DMS 273 treated with DMSO at 0.1 percent for 48 hours (cell line): ENCODE results near the gene OARD1.

Source experiments
- DNase-seq: peaks from one replicate; lab custom pipeline; 2025; lab: John Stamatoyannopoulos, UW

OARD1 gene

DNA sequence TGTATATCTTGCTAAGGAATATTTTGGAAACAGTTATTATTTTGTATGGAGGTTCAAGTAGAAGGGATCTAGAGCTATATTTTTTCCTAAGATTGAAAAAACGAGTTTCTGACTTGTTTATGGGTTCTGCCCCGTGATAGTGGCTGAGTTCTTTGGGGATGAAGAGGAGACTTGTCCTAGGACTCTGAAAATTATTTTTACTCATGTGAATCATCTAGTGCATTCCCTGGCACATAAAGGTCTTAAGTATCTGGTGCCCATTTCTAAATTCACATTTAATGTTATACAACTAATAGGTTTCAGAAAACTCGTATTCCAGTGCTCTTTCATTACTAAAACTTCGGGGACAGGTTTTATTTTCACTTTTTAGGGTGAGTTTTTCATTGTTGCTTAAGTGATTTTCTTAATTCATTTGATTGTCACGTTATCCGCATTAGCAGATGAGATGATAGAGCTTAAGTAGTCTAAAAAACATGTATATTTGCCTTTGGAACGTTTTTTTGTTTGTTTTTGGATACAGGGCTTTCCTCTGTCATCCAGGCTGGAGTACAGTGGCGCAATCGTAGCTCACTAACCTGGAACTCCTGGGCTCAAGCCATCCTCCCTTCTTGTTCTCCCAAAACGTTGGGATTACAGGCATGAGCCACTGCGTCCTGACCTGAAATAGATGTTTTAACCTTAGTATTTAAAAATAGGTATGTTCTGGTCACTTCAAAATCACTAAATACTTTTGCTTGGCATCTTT is 2.7 kb upstream of the OARD1 start:
- no peak for DNase-seq

DNA sequence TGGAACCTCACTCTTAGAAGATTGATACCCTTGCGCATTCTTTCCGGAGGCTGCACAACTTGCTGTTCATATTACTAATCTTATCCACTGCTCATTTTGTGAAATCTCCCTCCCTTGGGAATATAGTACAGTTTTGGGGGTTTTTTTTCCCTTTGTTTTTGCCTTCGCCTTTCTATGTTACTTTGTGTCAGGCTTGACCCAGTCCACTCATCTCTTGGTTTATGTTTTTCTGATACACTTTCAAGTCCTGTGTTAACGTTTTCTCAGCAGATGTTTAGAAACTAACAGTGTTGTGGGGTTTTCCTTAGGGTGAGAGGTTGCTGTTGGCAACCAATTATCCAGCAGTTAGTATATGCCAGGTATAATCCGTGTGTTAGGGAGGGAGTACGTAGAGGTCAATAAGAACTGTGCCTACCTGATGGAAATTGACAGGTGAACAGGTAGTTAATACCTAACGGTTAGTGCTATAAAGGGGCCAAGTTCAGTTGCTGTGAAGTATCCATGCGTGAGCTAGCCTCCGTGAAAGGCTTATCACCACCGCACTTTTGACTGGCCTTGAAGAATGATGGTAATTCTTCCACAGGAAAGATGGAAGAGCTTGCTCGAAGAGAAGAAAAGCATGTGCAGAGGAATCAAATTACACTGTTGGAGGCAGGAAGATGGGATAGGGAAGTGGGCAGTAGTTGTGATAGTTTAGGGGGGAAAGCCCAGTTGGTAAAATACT is 2.0 kb upstream of the OARD1 start:
- peak; percentile 15 for DNase-seq

DNA sequence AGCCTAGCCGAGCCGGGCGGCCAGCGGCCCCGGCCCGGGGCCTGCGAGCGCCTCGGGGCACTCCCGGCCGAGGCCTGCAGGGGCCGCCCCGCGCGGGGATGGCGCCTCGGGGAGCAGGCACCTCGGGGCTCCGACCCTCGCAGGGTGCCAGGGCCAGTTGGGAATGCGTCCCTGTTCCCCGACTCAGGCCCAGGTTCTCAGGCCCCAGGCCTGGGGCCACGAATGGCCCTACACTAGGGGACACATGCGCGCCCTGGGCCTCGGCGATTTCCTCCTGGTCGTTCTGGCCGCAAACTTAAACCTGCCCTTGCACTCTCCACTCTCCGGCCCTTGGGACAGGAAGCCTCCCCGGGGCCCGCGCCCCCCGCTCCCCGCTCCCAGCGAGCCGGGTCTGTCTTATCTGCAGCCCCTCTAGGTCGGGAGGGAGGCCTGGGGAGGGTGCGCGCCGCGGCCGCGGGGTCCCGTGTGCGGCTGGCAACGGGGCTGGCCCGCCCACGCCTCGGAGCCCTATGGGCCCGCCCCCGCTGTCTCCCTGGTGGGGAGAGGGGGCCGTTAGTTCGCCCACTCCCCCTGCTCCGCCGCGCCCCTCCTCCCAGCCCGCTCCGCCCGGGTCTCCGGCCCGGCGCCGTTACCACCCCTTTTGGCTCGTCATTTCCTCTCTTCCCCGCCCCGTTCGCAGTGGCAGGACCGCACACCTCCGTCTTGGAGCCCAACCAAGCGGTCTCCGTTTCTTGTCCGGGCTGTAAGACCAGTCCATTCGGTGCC is 1.2 kb upstream of the OARD1 start:
- DNase-seq = peak; percentile 70

DNA sequence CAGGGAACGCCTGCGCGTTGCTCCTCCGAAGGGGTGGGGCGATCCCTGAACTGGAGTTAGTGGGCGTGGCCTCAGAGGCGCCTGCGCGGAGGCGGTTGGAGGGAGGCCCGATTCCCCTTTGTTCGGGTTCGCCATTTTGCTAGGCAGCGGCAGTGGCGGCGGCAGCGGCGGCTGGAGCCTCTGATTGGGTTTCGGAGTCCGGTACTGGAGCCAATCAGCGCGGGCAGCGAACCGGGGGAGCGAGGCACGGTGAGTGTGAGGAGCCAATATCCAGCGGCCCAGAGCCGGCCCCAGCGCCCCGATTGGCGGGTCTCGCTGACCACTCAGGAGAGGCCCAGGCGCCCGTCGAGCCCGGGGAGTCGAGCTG is 663 bp upstream of the OARD1 start, which contains the start of gene NFYA:
TSS of gene NFYA (plus strand) at position 139 of the 367 bp plus-strand sequence. CDS start 6,116 bp downstream, outside the sequence.
- peak; percentile 99 for DNase-seq

DNA sequence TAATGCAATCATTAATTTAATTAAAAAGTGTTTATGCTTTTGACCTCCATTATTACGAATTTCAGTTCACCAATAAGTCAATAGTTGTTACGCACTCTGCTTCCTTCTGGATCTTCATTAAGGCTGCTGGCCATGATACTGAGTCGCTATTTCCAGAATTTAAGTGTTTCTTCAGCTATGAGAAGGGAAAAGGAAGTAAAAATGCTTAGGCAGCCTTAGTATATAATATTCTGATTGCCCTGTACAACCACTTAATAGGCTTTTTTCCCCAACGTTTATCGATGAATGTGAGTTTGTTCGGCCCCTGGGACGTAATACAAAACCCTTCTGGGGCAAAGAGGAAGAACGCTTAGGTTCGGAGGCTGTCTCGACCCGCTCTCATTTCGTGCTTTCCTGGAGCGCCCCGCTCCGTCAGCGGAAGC is 644 bp downstream of the OARD1 start:
- no peak for DNase-seq

DNA sequence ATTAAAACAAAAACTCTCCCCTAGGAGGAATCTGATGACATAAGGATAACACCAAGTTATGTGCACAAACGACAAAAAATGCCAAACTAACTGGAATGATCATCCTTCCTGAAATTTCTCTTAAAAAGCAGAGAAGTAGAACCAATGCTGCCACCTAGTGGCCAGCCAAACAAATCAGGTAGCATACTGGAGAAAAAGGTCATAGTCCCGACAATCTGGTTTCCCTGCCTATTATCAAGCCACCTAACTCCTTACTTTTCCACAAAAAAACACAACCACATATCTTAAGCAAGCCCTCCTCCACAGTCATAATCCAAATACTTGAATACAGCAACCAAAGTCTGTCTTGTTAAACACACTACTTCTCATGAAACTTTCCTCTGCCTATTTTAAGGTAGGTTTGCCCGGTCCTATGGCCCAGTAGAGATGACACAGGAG is 5.3 kb downstream of the OARD1 start:
- DNase-seq = peak; percentile 23

DNA sequence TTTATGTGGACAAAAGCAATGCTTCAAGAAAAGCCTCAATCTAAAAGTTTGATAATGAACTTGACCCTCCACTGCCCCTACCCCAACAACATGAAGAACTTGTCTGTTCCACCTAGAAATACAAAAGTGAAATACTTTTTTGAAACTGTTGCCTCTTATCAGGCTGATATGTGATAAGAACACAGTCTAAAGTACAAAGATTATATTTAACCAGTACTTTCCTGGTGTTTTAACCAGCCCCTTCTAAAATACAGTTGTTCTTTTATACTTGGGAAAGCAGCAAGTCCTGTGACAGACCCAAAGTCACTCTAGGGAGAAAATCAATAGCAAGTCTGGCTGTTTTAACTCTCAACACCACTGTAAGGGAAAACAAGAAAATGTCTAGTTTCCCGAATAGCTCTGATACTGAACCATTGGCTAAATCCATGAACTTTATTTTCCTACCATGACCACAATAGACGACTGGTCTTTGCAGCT is 6.6 kb downstream of the OARD1 start:
- no peak for DNase-seq

DNA sequence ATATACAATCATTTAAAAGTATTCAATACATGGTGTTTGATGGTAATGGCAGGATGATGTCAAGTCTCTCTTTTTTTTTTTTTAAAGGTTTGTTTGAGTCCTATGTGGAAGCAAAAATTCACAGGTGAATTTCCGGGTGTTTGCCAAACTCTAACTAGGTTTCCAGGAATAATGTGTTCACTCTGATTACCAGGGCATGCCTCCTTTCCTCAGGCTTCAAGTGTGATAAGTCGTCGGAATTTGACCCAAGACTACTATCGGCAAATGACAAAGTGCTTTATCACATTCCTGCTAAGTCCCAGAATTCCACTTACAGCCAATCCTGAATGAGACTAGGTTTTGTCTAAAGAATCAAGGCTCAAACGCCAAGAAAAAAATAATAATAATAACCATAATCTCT is 7.3 kb downstream of the OARD1 start:
- DNase-seq = no peak

DNA sequence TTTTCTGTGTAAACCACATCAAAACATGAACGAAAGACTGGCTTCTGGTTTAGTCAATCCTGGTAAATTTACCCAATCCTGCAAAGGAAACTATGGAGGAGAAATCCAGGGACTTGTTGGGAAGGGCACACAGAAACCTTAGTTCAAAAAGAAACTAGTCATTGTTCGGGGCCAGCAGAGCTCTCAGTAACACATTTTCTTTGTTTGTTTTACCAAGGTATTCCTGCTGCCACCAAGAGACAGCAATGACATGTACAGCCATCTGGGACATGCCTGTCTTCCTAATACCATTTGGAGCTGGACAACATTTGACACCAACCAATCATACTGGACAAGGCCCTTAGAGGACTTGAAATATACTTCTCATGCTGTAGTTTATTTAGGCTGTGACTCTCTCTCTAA is 8.3 kb downstream of the OARD1 start:
- DNase-seq = no peak

DNA sequence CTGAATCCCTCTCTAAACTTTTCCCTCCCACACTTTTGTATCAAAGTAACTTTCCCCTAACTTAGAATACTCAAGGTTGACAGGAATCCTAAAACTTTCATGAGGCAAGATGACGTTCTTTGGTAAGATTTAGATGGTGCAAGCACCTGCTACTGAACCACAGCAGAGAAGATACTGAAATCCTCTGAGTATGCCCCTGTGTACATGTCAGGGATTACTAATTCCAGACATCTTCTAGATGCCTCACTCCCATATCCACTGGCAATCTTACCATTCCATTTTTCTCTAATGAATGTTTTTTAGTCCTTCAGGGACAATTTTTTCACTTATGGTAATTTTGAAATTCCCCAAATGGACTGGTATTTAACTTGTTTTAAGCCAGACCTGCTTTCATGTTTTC is 10.1 kb downstream of the OARD1 start:
- DNase-seq = no peak

DNA sequence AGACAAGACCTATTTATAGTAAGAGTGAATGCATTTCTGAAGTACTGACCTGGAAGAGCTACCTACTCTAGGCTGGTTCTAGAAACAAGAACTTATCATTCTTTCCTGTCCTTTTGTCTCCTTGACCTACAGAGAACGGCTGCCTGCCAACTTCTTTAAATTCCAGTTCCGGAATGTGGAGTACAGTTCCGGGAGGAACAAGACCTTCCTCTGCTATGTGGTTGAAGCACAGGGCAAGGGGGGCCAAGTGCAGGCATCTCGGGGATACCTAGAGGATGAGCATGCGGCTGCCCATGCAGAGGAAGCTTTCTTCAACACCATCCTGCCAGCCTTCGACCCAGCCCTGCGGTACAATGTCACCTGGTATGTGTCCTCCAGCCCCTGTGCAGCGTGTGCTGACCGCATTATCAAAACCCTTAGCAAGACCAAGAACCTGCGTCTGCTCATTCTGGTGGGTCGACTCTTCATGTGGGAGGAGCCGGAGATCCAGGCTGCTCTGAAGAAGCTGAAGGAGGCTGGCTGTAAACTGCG is 10.9 kb downstream of the OARD1 start:
- no peak for DNase-seq

DNA sequence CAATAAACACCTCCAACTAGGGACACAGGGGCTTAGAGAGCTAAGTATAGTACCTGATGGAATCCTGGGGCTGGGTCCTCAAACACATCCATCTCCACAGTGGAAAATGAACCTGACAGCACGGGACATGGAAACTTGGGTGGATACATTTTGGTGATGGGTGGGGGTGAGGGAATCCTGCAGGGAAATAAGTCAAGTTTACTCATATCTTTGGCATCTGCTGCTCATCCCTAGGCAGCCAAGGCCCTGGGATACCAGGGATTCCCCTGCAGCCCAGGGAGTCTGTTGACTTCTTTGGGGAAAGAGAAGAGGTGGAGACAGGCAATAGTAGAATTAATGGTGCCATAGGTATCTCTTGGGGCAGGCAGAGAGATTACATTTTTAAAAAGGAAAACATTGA is 12.6 kb downstream of the OARD1 start:
- no peak for DNase-seq

DNA sequence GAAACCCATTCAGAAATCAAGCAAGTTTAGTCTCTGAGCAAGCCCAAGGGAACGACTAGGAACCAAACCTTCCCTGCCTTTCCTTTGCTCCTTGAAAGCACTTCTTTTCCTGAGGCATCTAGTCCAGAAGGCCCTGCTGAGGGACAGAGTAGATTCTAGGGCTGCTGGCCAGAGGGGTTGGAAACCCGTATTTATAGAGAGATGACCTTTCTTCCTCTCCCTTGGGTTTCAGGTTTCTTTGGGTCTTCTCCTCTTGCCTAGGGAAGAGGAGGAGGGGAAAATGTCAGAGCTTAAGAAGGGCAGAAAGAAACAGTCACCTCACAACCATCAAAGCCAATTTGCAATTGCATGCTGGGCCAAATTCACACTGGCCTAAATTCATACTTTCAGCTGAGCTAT is 13.4 kb downstream of the OARD1 start:
- no peak for DNase-seq

DNA sequence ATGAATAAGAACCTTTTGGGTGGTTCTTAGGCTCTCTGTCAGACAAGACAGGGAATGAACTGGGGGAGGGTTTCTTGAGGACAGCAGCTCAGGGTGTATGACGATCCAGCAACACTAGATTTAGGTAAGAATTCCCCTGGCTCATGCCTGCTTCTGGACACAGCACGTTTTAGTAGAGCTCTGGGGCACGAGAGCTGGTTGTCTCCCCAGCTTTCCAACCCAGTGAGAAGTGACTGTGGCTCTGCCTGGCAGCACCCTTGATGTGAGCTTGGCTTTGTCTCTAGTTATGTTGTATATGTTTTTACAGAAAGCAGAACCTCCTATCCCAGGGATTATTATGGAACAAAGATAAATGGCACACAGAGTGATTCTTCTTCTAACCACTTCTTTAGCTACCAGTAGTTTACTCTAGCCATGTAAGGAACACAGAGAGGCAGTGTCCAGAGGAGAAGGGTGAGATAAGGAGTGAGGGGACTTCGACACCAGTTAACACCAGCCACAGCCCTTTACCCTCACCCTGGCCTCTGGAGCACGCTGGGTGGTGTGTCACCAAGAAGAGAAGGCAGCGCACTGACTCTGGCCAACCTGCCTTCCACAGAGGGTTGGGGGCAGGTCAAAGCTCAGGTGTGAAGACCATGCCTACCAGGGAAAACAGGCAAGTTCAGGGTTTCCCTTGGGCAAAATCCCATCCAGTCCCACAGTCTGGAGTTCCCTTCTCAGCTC is 15.2 kb downstream of the OARD1 start:
- DNase-seq = no peak

DNA sequence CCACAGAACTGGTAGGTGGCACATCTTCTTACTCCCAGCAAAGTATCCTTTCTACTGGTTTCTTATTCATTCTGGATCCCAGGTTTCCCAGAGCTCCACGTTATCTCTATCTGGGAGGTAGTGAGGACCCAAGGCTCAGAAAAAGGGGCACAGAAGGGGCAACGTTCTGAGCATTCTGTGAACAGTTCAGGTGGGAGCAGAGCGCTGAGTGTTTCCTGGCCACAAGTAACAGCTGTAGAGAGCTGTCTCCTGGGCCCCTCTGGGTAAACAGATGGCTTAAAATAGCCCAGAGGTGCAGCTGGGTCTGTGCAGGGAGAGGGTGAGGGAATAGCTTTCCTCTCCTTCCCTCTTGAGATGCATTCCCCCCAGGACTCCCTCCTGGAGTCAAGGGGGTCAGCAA is 17.0 kb downstream of the OARD1 start:
- DNase-seq = no peak

DNA sequence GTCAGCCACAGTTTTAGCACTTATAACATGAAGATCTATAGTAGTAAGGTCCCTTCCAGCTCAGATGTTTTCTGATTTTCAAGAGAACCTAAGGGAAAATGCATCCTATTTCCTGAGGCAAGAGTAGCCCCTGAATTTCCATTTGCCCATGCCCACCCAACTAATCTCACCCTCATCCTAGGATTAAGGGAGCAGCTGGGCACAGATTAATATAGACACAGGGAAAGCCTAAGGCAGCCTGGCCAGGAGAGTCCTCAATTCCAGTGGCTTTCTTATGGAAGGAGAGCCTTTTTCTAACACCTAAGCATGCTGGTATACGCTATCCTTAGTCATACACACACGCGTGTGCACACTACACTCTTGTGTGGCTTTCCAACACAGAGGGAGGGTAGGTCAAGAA is 17.6 kb downstream of the OARD1 start:
- DNase-seq = no peak

DNA sequence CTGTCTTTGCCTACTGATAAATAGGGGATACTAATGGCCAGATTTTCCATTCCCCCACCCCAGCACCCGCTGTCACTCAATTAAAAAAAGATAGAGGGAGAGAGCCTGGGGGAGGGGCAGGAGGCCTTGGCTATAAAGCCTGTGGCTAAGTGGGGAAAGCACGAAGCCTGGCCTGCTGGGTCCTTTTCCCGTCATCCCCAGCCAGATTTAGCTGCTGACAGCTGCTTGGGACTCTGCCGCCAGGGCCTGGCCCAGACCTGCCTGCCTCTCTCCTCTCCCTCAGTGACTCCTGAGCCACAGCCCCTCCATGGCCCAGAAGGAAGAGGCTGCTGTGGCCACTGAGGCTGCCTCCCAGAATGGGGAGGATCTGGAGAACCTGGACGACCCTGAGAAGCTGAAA is 19.1 kb downstream of the OARD1 start, which contains the start of gene APOBEC2:
TSS of gene APOBEC2 (plus strand) at position 162 of the 400 bp plus-strand sequence. CDS start at position 308, 146 bp downstream.
- DNase-seq = no peak

DNA sequence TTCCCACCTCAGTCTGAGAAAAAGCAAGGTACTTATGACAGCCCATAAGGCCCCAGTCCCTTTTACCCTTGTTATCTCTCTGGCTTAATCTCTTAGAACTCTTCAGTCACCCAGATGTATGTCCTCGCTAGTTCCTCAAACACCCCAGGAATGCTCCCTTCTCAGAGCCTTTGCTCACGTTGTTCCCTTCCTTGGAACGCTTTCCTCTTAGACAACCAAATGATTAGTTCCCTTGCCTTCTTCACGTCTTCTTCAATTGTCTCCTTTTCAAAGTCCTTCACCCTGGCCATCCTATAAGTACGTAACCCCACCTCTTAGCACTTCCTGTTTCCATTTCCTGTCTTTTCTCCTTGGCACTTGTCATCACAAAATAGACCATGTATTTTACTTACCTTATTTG is 20.3 kb downstream of the OARD1 start:
- DNase-seq = no peak

DNA sequence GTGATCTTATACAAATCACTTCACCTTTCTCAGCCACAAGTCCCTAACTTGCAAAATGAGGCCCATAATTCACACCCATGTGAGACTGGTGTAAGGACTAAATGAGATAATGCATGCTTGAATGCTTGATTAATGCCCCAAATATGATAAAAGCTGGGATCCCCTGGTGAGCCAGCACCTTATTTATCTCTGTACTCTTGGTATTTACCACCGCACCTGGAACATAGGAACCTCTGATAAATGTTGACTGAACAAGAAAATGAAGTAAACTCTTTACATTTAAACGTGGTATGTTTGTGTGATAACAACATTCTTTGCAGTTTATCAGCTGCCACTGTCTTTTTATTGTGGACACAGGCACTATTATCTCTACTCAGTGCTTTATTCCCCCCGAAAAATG is 21.6 kb downstream of the OARD1 start:
- DNase-seq = no peak

DNA sequence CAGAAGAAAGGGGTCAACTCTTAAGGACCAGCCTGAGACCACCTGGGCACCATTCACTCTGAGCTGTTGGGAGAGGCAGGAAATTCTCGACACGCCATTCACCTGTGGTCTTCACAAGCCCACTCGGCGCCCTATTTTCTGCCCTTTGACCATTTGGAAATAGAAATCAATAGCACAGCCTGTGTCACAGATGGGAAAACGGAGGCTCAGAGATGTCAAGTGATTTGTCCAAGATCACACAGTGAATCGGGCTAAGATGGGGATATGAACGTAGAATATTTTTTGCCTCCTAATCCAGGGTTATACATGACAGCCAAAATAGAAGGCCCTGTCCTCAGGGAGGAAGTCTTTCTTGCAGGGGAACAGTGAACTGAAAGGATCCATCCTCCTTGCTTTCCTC is 22.2 kb downstream of the OARD1 start:
- no peak for DNase-seq

DNA sequence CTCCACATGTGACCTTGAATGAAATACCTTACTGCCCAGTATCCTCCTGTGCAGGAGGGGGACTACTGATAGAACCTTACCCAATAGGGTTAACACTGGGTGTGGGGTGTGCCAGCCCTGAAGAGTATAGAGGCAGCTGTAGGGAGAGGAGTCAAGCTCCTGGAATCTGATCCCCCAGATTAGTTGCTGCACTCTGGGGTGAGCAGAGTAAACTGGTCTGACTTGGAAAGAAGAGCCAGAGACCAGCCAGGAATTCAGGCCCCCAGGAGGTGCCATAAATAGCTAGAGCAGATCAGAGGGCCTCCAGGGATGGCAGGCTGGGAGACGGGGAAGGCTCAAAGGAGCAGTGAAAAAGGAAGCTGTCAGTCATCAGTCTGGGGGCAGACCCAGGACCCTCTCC is 22.6 kb downstream of the OARD1 start:
- no peak for DNase-seq
